ENCODE data around the gene CSPG5. TPM values are rescaled to one million over a fixed set of nuclear protein-coding genes. Genes with fewer than 3 reads are reported as not detected.

The CSPG5 gene
- total RNA-seq, 2 experiments from 2014 or later = 0.25 to 0.43 TPM

GRCh38 chr3:47542471-47543173, 36.0 kb downstream of the CSPG5 start:
- Mint-ChIP-seq H3K27ac (no peak overlapping the region), H3K9me3 (no peaks in the 10 kb centered on the region), H3K4me3 (no peak overlapping the region), H3K4me1 (no peaks in the 10 kb centered on the region), H3K27me3 (peaks cover 6% of the 10 kb centered on the region), H3K36me3 (no peaks in the 10 kb centered on the region)
- ATAC-seq (ENCODE audit: low read depth) (no peak), DNase-seq (no peak)
- POLR2A ChIA-PET = no interaction called here

- H3K4me3 Mint-ChIP-seq = no peak overlapping the region
- no peaks in the 10 kb centered on the region for H3K4me1 Mint-ChIP-seq
- H3K9me3 Mint-ChIP-seq = no peaks in the 10 kb centered on the region
- peaks cover 7% of the 10 kb centered on the region for H3K27me3 Mint-ChIP-seq
- DNase-seq (no peak), ATAC-seq (ENCODE audit: low read depth) (no peak)
- no peak overlapping the region for H3K27ac Mint-ChIP-seq
- POLR2A ChIA-PET = no interaction called here
- H3K36me3 Mint-ChIP-seq = no peaks in the 10 kb centered on the region
These were observed 37.0 kb downstream of the CSPG5 start for GRCh38 chr3:47541583-47542108.

GRCh38 chr3:47540281-47540680, 38.4 kb downstream of the CSPG5 start:
- DNase-seq (no peak), ATAC-seq (ENCODE audit: low read depth) (no peak)
- Mint-ChIP-seq H3K36me3 (no peaks in the 10 kb centered on the region), H3K27ac (no peak overlapping the region), H3K27me3 (peaks cover 9% of the 10 kb centered on the region), H3K4me3 (no peak overlapping the region), H3K4me1 (peaks cover 1% of the 10 kb centered on the region), H3K9me3 (no peaks in the 10 kb centered on the region)
- POLR2A ChIA-PET = no interaction called here

GRCh38 chr3:47536967-47537366, 41.7 kb downstream of the CSPG5 start:
- peak overlapping the region; percentile 40 for H3K27ac Mint-ChIP-seq
- no peak overlapping the region for H3K4me3 Mint-ChIP-seq
- no peaks in the 10 kb centered on the region for H3K36me3 Mint-ChIP-seq

GRCh38 chr3:47536221-47536891, 42.3 kb downstream of the CSPG5 start:
- Mint-ChIP-seq H3K4me3 (no peak overlapping the region), H3K9me3 (no peaks in the 10 kb centered on the region), H3K4me1 (peaks cover 1% of the 10 kb centered on the region), H3K27me3 (peaks cover 20% of the 10 kb centered on the region), H3K36me3 (no peaks in the 10 kb centered on the region), H3K27ac (no peak overlapping the region)
- POLR2A ChIA-PET = no interaction called here
- DNase-seq (no peak), ATAC-seq (ENCODE audit: low read depth) (no peak)

More at GRCh38 chr3:47536967-47537366, 41.7 kb downstream of the CSPG5 start:
- DNase-seq (no peak), ATAC-seq (ENCODE audit: low read depth) (no peak)
- no peaks in the 10 kb centered on the region for H3K9me3 Mint-ChIP-seq
- peaks cover 1% of the 10 kb centered on the region for H3K4me1 Mint-ChIP-seq
- peaks cover 20% of the 10 kb centered on the region for H3K27me3 Mint-ChIP-seq
- POLR2A ChIA-PET = no interaction called here

GRCh38 chr3:47533996-47534454, 44.6 kb downstream of the CSPG5 start:
- Mint-ChIP-seq H3K4me3 (no peak overlapping the region), H3K27me3 (peaks cover 19% of the 10 kb centered on the region), H3K27ac (no peak overlapping the region), H3K4me1 (peaks cover 1% of the 10 kb centered on the region), H3K9me3 (no peaks in the 10 kb centered on the region), H3K36me3 (no peaks in the 10 kb centered on the region)
- no peak for DNase-seq
- POLR2A ChIA-PET = no interaction called here
- no peak for ATAC-seq (ENCODE audit: low read depth)

GRCh38 chr3:47533481-47533880, 45.2 kb downstream of the CSPG5 start:
- ATAC-seq (ENCODE audit: low read depth) (no peak), DNase-seq (no peak)
- Mint-ChIP-seq H3K4me3 (no peak overlapping the region), H3K9me3 (no peaks in the 10 kb centered on the region), H3K27ac (no peak overlapping the region), H3K4me1 (peaks cover 1% of the 10 kb centered on the region), H3K36me3 (no peaks in the 10 kb centered on the region), H3K27me3 (peaks cover 15% of the 10 kb centered on the region)
- POLR2A ChIA-PET = no interaction called here

GRCh38 chr3:47527952-47528725, 50.5 kb downstream of the CSPG5 start:
- DNase-seq = no peak
- Mint-ChIP-seq H3K4me1 (no peaks in the 10 kb centered on the region), H3K27ac (no peak overlapping the region), H3K9me3 (peaks cover 4% of the 10 kb centered on the region), H3K27me3 (peaks cover 4% of the 10 kb centered on the region), H3K36me3 (peaks cover 1% of the 10 kb centered on the region), H3K4me3 (no peak overlapping the region)
- POLR2A ChIA-PET = no interaction called here
- ATAC-seq (ENCODE audit: low read depth) = no peak

GRCh38 chr3:47525617-47526016, 53.0 kb downstream of the CSPG5 start:
- Mint-ChIP-seq H3K27me3 (peaks cover 4% of the 10 kb centered on the region), H3K27ac (no peak overlapping the region), H3K36me3 (peaks cover 1% of the 10 kb centered on the region), H3K9me3 (peaks cover 4% of the 10 kb centered on the region), H3K4me1 (peaks cover 8% of the 10 kb centered on the region), H3K4me3 (no peak overlapping the region)
- ATAC-seq (ENCODE audit: low read depth) (no peak), DNase-seq (no peak)
- POLR2A ChIA-PET = no interaction called here

GRCh38 chr3:47523310-47524073, 55.2 kb downstream of the CSPG5 start:
- Mint-ChIP-seq H3K4me1 (peaks cover 8% of the 10 kb centered on the region), H3K36me3 (peaks cover 1% of the 10 kb centered on the region), H3K9me3 (peaks cover 4% of the 10 kb centered on the region), H3K27ac (no peak overlapping the region), H3K4me3 (no peak overlapping the region), H3K27me3 (peaks cover 7% of the 10 kb centered on the region)
- no peak for DNase-seq
- POLR2A ChIA-PET = interaction anchor here (0.6 to 1.8 kb wide), 2 partner anchors 10 to 263 kb away, joined by 4 to 5 read pairs; partner anchors contain the start of gene ELP6
- ATAC-seq (ENCODE audit: low read depth) = no peak

- Mint-ChIP-seq H3K36me3 (no peaks in the 10 kb centered on the region), H3K27me3 (peaks cover 7% of the 10 kb centered on the region), H3K9me3 (no peaks in the 10 kb centered on the region), H3K27ac (peak overlapping the region; percentile 17), H3K4me3 (no peak overlapping the region), H3K4me1 (peaks cover 8% of the 10 kb centered on the region)
- ATAC-seq (ENCODE audit: low read depth) (peak; percentile 83), DNase-seq (peak; percentile 78)
- POLR2A ChIA-PET = interaction anchor here (0.6 to 1.8 kb wide), 6 partner anchors 9 to 949 kb away, joined by 3 to 7 read pairs (median 5); partner anchors contain the start of genes DHX30, ELP6 and SMARCC1
These were observed 56.3 kb downstream of the CSPG5 start for GRCh38 chr3:47522082-47522987.

GRCh38 chr3:47520756-47521155, 57.9 kb downstream of the CSPG5 start:
- POLR2A ChIA-PET = no interaction called here
- no peak overlapping the region for H3K27ac Mint-ChIP-seq
- no peaks in the 10 kb centered on the region for H3K9me3 Mint-ChIP-seq
- no peak overlapping the region for H3K4me3 Mint-ChIP-seq
- H3K36me3 Mint-ChIP-seq = no peaks in the 10 kb centered on the region
- peaks cover 8% of the 10 kb centered on the region for H3K4me1 Mint-ChIP-seq
- ATAC-seq (ENCODE audit: low read depth) (no peak), DNase-seq (no peak)
- H3K27me3 Mint-ChIP-seq = peaks cover 13% of the 10 kb centered on the region
